Activated naive CD8-positive, alpha-beta T cell (primary cell): ENCODE measurements around the gene MGAT5B.

Source experiments
- H3K27ac Mint-ChIP-seq: one replicate; pipeline ENCODE4 v1.8.0; 2021; ENCODE audit warnings: mixed read lengths
- H3K27me3 Mint-ChIP-seq: one replicate; pipeline ENCODE4 v1.8.0; 2021; ENCODE audit warnings: mixed read lengths
- H3K36me3 Mint-ChIP-seq: one replicate; pipeline ENCODE4 v1.8.0; 2021; ENCODE audit warnings: mixed read lengths
- H3K4me1 Mint-ChIP-seq: one replicate; pipeline ENCODE4 v1.8.0; 2021; ENCODE audit warnings: low read depth, mixed read lengths
- H3K4me3 Mint-ChIP-seq: one replicate; pipeline ENCODE4 v1.8.0; 2021; ENCODE audit warnings: mild to moderate bottlenecking, mixed read lengths
- H3K9me3 Mint-ChIP-seq: one replicate; pipeline ENCODE4 v1.8.0; 2021; ENCODE audit warnings: low read depth, mixed read lengths

The MGAT5B gene

GRCh38 chr17:76929601-76930000 is 61.4 kb downstream of the MGAT5B start:
- Mint-ChIP-seq H3K4me1 (peaks cover 2% of the 10 kb centered on the region), H3K4me3 (no peak overlapping the region), H3K27me3 (no peaks in the 10 kb centered on the region), H3K36me3 (no peaks in the 10 kb centered on the region), H3K9me3 (no peaks in the 10 kb centered on the region), H3K27ac (no peak overlapping the region)

- H3K36me3 Mint-ChIP-seq = no peaks in the 10 kb centered on the region
- peaks cover 2% of the 10 kb centered on the region for H3K4me1 Mint-ChIP-seq
- no peak overlapping the region for H3K27ac Mint-ChIP-seq
- no peaks in the 10 kb centered on the region for H3K27me3 Mint-ChIP-seq
- no peaks in the 10 kb centered on the region for H3K9me3 Mint-ChIP-seq
- no peak overlapping the region for H3K4me3 Mint-ChIP-seq
Measured at GRCh38 chr17:76930107-76930506, 61.9 kb downstream of the MGAT5B start.

GRCh38 chr17:76932402-76933333 is 64.5 kb downstream of the MGAT5B start:
- Mint-ChIP-seq H3K36me3 (no peaks in the 10 kb centered on the region), H3K27ac (no peak overlapping the region), H3K4me1 (peaks cover 2% of the 10 kb centered on the region), H3K4me3 (no peak overlapping the region), H3K9me3 (no peaks in the 10 kb centered on the region), H3K27me3 (no peaks in the 10 kb centered on the region)

DNA sequence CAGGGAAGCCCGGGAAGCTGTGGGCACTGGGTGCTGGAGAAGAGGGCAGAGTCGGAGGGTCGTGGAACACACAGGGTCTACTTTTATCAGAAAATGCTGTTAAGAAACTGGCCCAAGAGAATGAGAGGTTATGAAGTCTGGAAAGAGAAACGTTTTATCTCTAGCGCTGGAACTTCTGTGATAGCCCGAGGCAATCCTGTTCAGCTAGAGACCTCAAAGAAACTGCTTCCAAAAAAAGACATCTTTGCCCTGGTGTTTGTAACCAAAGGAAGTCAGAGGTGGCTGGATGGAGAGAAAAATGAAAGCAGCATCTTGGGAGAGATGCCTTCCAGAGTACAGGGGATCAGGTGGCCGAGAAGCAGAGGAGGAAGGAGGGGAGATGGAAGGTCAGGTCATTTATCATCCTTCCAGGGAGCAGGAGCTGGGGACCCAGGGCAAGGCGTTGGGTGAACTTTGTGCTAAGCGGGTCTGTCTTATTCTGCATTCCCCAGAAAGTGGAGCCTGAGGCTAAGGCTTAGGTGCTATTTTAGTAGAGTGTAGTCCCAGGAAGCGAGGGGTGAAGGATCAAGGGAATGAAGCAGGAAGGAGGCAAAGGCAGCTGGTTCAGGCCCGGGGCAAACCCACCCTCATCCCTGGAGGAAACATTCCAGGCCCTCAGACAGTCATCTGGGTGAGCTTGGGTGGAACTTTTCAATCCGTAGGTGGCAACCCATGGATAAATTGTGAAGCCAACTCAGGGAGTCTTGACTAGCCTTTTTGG is 66.5 kb downstream of the MGAT5B start:
- Mint-ChIP-seq H3K4me3 (no peak overlapping the region), H3K27ac (no peak overlapping the region), H3K4me1 (peaks cover 2% of the 10 kb centered on the region), H3K36me3 (no peaks in the 10 kb centered on the region), H3K9me3 (no peaks in the 10 kb centered on the region), H3K27me3 (no peaks in the 10 kb centered on the region)

GRCh38 chr17:76935331-76935730 is 67.1 kb downstream of the MGAT5B start:
- H3K36me3 Mint-ChIP-seq = no peaks in the 10 kb centered on the region

DNA sequence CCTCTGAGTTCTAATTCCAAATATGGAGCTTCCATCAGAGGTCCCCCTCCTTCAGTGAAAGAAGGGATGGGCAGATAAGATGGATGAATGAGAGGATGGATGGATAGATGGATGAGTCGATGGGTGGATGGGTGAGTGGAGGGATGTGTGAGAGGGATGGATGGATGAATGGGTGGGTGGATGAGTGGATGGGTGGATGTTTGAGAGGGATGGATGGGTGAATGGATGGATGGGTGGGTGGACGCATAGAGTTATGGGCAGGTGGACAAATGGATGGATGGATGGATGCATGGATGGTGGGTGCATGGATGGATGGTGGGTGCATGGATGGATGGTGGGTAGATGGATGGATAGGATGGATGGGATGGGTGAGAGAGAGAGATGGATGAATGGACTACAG is 69.0 kb downstream of the MGAT5B start:
- Mint-ChIP-seq H3K9me3 (no peaks in the 10 kb centered on the region), H3K4me1 (peaks cover 2% of the 10 kb centered on the region)

More at GRCh38 chr17:76935331-76935730, 67.1 kb downstream of the MGAT5B start:
- no peaks in the 10 kb centered on the region for H3K27me3 Mint-ChIP-seq
- no peaks in the 10 kb centered on the region for H3K9me3 Mint-ChIP-seq
- peaks cover 2% of the 10 kb centered on the region for H3K4me1 Mint-ChIP-seq
- H3K4me3 Mint-ChIP-seq = no peak overlapping the region
- H3K27ac Mint-ChIP-seq = no peak overlapping the region

GRCh38 chr17:76938009-76938408 is 69.8 kb downstream of the MGAT5B start:
- H3K4me3 Mint-ChIP-seq = no peak overlapping the region
- no peak overlapping the region for H3K27ac Mint-ChIP-seq
- H3K36me3 Mint-ChIP-seq = no peaks in the 10 kb centered on the region
- no peaks in the 10 kb centered on the region for H3K9me3 Mint-ChIP-seq
- H3K27me3 Mint-ChIP-seq = no peaks in the 10 kb centered on the region
- H3K4me1 Mint-ChIP-seq = peaks cover 4% of the 10 kb centered on the region

More for the DNA sequence above, 69.0 kb downstream of the MGAT5B start:
- H3K4me3 Mint-ChIP-seq = no peak overlapping the region
- no peaks in the 10 kb centered on the region for H3K36me3 Mint-ChIP-seq
- no peak overlapping the region for H3K27ac Mint-ChIP-seq
- no peaks in the 10 kb centered on the region for H3K27me3 Mint-ChIP-seq

DNA sequence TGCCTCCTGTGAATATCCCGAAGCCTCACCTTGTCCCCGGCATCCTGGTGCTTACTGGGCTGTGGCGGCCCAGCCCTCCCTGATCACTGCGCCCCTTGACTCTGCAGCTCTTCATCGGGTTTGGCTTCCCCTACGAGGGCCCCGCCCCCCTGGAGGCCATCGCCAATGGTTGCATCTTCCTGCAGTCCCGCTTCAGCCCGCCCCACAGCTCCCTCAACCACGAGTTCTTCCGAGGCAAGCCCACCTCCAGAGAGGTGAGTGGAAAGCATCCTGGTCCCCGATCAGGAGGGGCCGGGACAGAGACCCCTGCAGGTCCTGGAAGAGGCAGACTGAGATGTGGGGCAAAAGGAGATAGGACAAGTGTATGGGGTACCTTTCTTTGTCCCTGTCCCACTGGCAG is 72.1 kb downstream of the MGAT5B start:
- H3K4me3 Mint-ChIP-seq = no peak overlapping the region
- peaks cover 2% of the 10 kb centered on the region for H3K4me1 Mint-ChIP-seq
- H3K9me3 Mint-ChIP-seq = no peaks in the 10 kb centered on the region
- H3K36me3 Mint-ChIP-seq = no peaks in the 10 kb centered on the region
- no peaks in the 10 kb centered on the region for H3K27me3 Mint-ChIP-seq
- no peak overlapping the region for H3K27ac Mint-ChIP-seq

DNA sequence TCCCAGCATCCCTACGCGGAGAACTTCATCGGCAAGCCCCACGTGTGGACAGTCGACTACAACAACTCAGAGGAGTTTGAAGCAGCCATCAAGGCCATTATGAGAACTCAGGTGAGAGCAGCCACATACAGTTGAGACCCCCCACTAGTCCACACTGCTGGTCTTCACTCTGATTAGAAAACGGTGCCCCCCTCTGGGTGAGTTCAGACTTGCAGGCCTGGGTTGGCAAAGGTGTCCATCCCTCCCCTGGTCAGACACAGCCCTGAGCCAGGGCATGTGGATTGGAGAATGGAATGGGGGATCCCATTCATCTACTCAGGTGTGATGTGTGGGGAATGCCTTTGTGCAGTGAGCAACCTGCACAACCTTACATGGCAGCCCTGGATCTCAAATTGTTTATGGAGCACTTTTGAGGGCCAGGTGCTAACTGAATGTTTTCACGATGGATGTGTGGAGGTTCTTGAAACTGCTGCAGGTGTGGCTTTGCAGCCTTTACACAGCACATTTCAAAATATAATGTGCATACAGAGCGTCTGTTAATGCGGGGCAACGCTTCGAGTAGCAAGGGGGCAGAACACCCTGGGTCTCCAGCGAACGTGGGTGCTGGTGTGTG is 72.6 kb downstream of the MGAT5B start:
- Mint-ChIP-seq H3K36me3 (no peaks in the 10 kb centered on the region), H3K9me3 (no peaks in the 10 kb centered on the region), H3K27me3 (no peaks in the 10 kb centered on the region), H3K4me1 (peaks cover 2% of the 10 kb centered on the region), H3K27ac (no peak overlapping the region), H3K4me3 (no peak overlapping the region)

DNA sequence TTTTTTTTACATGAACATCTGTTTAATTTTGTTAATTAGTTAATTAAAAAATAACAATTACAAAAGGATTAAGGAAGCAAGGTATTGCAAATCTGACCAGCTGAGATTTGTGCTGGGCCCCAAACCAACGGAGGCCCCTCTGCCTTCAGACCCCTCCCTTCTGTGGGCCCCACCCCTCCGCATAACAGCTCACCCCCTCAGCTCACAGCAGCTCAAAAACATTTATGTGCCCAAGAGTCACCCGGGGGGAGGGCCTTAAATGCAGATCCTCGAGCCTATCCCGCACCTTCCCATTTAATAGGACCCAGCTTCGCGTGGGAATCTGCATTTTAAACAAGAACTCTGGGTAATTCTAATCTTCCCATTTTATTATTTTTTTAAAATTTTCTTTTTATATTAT is 75.0 kb downstream of the MGAT5B start:
- Mint-ChIP-seq H3K27ac (no peak overlapping the region), H3K4me1 (peaks cover 2% of the 10 kb centered on the region)

DNA sequence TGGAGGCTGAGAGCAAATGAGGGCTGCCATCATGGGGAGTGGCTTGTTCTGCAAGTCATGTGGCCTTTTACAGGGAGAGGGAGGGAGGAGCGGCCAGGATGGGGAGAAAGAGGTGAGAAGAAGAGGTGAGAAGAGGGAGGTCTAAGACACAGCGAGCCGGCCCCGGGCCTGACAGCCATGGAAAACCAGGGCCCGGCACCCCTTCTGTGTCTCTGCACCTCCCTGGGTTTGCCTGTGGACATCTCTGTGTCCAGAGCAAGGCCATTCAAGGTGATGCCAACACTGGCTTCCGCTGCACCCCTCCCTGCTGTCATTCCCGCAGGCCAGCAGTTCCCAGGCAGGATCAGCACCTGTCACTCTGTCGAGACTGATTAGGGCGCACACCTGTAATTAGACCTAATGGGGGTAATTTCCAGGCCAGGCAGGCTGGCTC is 75.6 kb downstream of the MGAT5B start:
- no peaks in the 10 kb centered on the region for H3K27me3 Mint-ChIP-seq
- no peaks in the 10 kb centered on the region for H3K9me3 Mint-ChIP-seq
- H3K4me3 Mint-ChIP-seq = no peak overlapping the region
- no peaks in the 10 kb centered on the region for H3K36me3 Mint-ChIP-seq
- no peak overlapping the region for H3K27ac Mint-ChIP-seq
- peaks cover 2% of the 10 kb centered on the region for H3K4me1 Mint-ChIP-seq

More for the DNA sequence above, 75.0 kb downstream of the MGAT5B start:
- Mint-ChIP-seq H3K27me3 (no peaks in the 10 kb centered on the region), H3K9me3 (no peaks in the 10 kb centered on the region), H3K4me3 (no peak overlapping the region), H3K36me3 (no peaks in the 10 kb centered on the region)

DNA sequence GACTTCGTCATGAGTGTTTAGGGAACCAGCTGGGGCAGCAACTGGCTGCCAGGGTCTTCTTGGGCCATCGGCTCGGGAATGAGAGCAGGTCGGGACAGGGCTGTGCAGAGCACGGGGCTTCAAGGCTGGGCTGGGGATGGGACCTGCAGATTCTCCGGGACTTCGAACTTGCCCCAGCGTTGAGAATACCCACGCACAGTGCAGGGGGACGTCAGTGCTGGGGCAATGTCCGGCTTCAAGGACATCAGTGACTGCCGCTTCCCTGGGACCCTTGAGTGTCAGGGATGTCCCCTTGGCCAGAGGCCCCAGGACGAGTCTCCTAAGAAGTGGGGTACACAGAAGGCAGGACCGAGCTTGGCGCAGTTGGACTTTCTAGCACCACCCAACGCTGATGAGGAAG is 76.3 kb downstream of the MGAT5B start:
- Mint-ChIP-seq H3K27ac (no peak overlapping the region), H3K27me3 (no peaks in the 10 kb centered on the region), H3K36me3 (no peaks in the 10 kb centered on the region), H3K4me1 (peaks cover 2% of the 10 kb centered on the region), H3K4me3 (no peak overlapping the region), H3K9me3 (no peaks in the 10 kb centered on the region)

DNA sequence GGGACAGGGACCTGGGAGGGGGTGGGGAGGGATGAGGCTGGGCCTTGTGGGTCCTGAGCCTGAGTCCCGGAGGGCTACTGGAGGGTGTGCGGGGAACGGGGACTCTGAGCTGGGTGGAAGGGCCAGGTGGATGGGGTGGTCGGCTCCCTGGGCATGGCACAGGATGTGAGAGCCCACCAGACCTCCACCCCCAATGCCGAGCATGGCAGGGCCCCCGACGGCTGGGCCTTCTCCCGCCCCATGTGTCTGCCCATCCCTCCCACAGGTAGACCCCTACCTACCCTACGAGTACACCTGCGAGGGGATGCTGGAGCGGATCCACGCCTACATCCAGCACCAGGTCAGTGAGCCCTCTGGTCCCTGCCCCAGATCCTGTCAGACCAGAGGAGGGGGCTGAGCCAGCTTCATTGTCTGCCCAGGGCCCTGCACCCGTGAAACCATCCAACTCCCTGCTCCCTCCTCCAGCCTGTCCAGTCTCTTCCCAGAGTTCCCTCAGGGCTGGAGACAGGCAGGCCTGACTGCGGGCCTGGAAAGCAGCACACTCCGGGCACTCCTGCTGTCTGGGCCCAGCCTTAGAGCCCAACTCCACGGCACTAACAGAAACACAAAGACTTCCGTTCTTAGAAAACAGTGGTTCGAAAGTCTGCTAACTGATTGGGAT is 78.0 kb downstream of the MGAT5B start:
- Mint-ChIP-seq H3K27me3 (no peaks in the 10 kb centered on the region), H3K36me3 (no peaks in the 10 kb centered on the region), H3K4me3 (no peak overlapping the region), H3K4me1 (peaks cover 2% of the 10 kb centered on the region), H3K9me3 (no peaks in the 10 kb centered on the region), H3K27ac (no peak overlapping the region)

DNA sequence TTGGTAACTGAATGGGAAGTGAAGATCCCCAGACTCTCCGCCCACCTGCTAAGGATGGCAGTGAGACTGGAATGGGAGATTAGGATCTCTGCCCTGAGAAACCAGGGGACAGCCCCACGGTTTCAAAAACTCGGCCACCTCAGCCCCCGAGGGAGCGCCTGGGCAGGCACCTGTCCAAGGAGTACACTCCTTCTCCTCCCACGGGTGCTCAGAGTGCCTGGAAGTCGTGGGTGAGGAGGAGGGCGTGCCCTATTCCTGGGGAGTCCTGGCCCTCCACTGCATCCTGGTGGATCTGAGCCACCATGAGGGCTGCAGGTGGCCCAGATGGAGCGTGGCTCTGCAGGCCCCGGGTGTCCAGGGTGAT is 78.5 kb downstream of the MGAT5B start:
- H3K4me1 Mint-ChIP-seq = peaks cover 2% of the 10 kb centered on the region
- no peaks in the 10 kb centered on the region for H3K9me3 Mint-ChIP-seq
- no peak overlapping the region for H3K27ac Mint-ChIP-seq

More for the DNA sequence above, 78.5 kb downstream of the MGAT5B start:
- no peaks in the 10 kb centered on the region for H3K36me3 Mint-ChIP-seq
- H3K27me3 Mint-ChIP-seq = no peaks in the 10 kb centered on the region
- H3K4me3 Mint-ChIP-seq = no peak overlapping the region
